Endodermal cell (in vitro differentiated cells): ENCODE results near the gene CDC27. TPM values are rescaled to one million over a fixed set of nuclear protein-coding genes. Genes with fewer than 3 reads are reported as not detected.

Experiments
- DNase-seq: peaks from one replicate; pipeline ENCODE4 v3.0.0-alpha.2; 2017
- H3K27ac ChIP-seq: 2 replicates; pipeline ENCODE4 v1.5.1; 2013; ENCODE audit warnings: mild to moderate bottlenecking, low read depth, low read length, moderate library complexity
- H3K27me3 ChIP-seq: 2 replicates; pipeline ENCODE4 v1.6.1; 2013; ENCODE audit warnings: mild to moderate bottlenecking, low read length, moderate library complexity; ENCODE audit not compliant: insufficient read depth, control insufficient read depth, poor library complexity, severe bottlenecking
- H3K36me3 ChIP-seq: 2 replicates; pipeline ENCODE4 v1.7.0; 2013; ENCODE audit warnings: mild to moderate bottlenecking, low read length, moderate library complexity; ENCODE audit not compliant: control insufficient read depth, insufficient read depth
- H3K4me1 ChIP-seq: one replicate; pipeline ENCODE4 v1.7.0; 2013; ENCODE audit warnings: low read length; ENCODE audit not compliant: control insufficient read depth, insufficient read depth
- H3K4me3 ChIP-seq: 2 replicates; pipeline ENCODE4 v1.5.1; 2013; ENCODE audit warnings: mild to moderate bottlenecking, low read length, moderate library complexity
- H3K9ac ChIP-seq: 2 replicates; pipeline ENCODE4 v1.6.1; 2013; ENCODE audit warnings: mild to moderate bottlenecking, low read length, moderate library complexity; ENCODE audit not compliant: poor library complexity, severe bottlenecking; ENCODE audit errors: extremely low read depth
- H3K9me3 ChIP-seq: 2 replicates; pipeline ENCODE4 v1.6.1; 2013; ENCODE audit warnings: mild to moderate bottlenecking, low read length, moderate library complexity; ENCODE audit not compliant: control insufficient read depth
- H3K27ac Mint-ChIP-seq: 2 replicates; pipeline ENCODE4 v1.8.0; 2020; ENCODE audit warnings: mixed read lengths
- H3K27me3 Mint-ChIP-seq: 2 replicates; pipeline ENCODE4 v1.8.0; 2021; ENCODE audit warnings: mild to moderate bottlenecking, mixed read lengths; ENCODE audit not compliant: insufficient read depth
- H3K36me3 Mint-ChIP-seq: 2 replicates; pipeline ENCODE4 v1.8.0; 2020; ENCODE audit warnings: low read depth, mixed read lengths
- H3K4me1 Mint-ChIP-seq: 2 replicates; pipeline ENCODE4 v1.8.0; 2020; ENCODE audit warnings: mixed read lengths
- H3K4me3 Mint-ChIP-seq: 2 replicates; pipeline ENCODE4 v1.8.0; 2020; ENCODE audit warnings: mild to moderate bottlenecking, moderate library complexity, mixed read lengths
- H3K9me3 Mint-ChIP-seq: 2 replicates; pipeline ENCODE4 v1.8.0; 2020; ENCODE audit warnings: mild to moderate bottlenecking, mixed read lengths
- WGBS, 2 experiments: methylation state at CpG; one replicate each; pipeline versions ENCODE4 v1.1.5 to v1.1.7; 2013; ENCODE audit warnings: missing lambda C conversion rate in 2 of 2, mixed read lengths in 1 of 2; ENCODE audit not compliant: insufficient coverage in 1 of 2, insufficient read length in 1 of 2; 5-methylcytosine and 5-hydroxymethylcytosine counted together
- total RNA-seq, 2 donors: library from RNA; stranded (reverse); fragmentation: NEBNext Ultra II Directional in 1 of 2; extraction: Animal tissue kit (Norgen Biotek cat#: 25700) in 1 of 2; gene quantifications; 2 replicates in 1 of 2; 3 replicates in 1 of 2; pipeline ENCODE4 v1.2.1, GENCODE V29; 2021
- TF ChIP-seq, protein P1 (sequence below): fragments of 200-600 bp; sonication (generic); conservative IDR thresholded peaks from 2 replicates; pipeline ENCODE4 v1.5.0; 2021; ENCODE audit warnings: antibody characterized with exemption, mild to moderate bottlenecking

CDC27 gene
- total RNA-seq, 2 donors from 2014 or later = 72.1 to 108 TPM

- no peak overlapping the region for H3K4me3 Mint-ChIP-seq
Observed at GRCh38 chr17:47193931-47194511, 4.9 kb upstream of the CDC27 start.

GRCh38 chr17:47192554-47192953 lies 3.5 kb upstream of the CDC27 start:
- Histone ChIP-seq H3K4me3 (no peak overlapping the region), H3K4me1 (no peaks in the 10 kb centered on the region), H3K9ac (no peak overlapping the region), H3K36me3 (no peaks in the 10 kb centered on the region), H3K9me3 (no peaks in the 10 kb centered on the region), H3K27ac (no peak overlapping the region), H3K27me3 (no peaks in the 10 kb centered on the region)
- WGBS, 2 experiments = 90 to 98% methylated on average over 4 to 5 of the region's 6 CpGs
- H3K27me3 Mint-ChIP-seq = no peaks in the 10 kb centered on the region
- H3K36me3 Mint-ChIP-seq = no peaks in the 10 kb centered on the region
- H3K27ac Mint-ChIP-seq = no peak overlapping the region
- TF ChIP-seq, protein P1, sequence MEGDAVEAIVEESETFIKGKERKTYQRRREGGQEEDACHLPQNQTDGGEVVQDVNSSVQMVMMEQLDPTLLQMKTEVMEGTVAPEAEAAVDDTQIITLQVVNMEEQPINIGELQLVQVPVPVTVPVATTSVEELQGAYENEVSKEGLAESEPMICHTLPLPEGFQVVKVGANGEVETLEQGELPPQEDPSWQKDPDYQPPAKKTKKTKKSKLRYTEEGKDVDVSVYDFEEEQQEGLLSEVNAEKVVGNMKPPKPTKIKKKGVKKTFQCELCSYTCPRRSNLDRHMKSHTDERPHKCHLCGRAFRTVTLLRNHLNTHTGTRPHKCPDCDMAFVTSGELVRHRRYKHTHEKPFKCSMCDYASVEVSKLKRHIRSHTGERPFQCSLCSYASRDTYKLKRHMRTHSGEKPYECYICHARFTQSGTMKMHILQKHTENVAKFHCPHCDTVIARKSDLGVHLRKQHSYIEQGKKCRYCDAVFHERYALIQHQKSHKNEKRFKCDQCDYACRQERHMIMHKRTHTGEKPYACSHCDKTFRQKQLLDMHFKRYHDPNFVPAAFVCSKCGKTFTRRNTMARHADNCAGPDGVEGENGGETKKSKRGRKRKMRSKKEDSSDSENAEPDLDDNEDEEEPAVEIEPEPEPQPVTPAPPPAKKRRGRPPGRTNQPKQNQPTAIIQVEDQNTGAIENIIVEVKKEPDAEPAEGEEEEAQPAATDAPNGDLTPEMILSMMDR = no peak
- peaks cover 8% of the 10 kb centered on the region for H3K4me1 Mint-ChIP-seq
- no peak overlapping the region for H3K4me3 Mint-ChIP-seq
- DNase-seq = no peak
- H3K9me3 Mint-ChIP-seq = peaks cover 7% of the 10 kb centered on the region

More at GRCh38 chr17:47193931-47194511, 4.9 kb upstream of the CDC27 start:
- Mint-ChIP-seq H3K4me1 (peaks cover 7% of the 10 kb centered on the region), H3K36me3 (no peaks in the 10 kb centered on the region), H3K27me3 (no peaks in the 10 kb centered on the region), H3K27ac (no peak overlapping the region), H3K9me3 (peaks cover 7% of the 10 kb centered on the region)
- WGBS, 2 experiments = 97 to 100% methylated on average over 3 to 4 of the region's 4 CpGs
- DNase-seq = no peak
- Histone ChIP-seq H3K9ac (no peak overlapping the region), H3K27me3 (no peaks in the 10 kb centered on the region), H3K4me1 (no peaks in the 10 kb centered on the region), H3K4me3 (no peak overlapping the region), H3K9me3 (no peaks in the 10 kb centered on the region), H3K36me3 (no peaks in the 10 kb centered on the region), H3K27ac (no peak overlapping the region)
- TF ChIP-seq, protein P1 = no peak

- Histone ChIP-seq H3K4me1 (no peaks in the 10 kb centered on the region), H3K27ac (no peak overlapping the region), H3K27me3 (no peaks in the 10 kb centered on the region), H3K4me3 (no peak overlapping the region), H3K9me3 (no peaks in the 10 kb centered on the region), H3K36me3 (no peaks in the 10 kb centered on the region), H3K9ac (no peak overlapping the region)
- peaks cover 4% of the 10 kb centered on the region for H3K36me3 Mint-ChIP-seq
- H3K9me3 Mint-ChIP-seq = peaks cover 7% of the 10 kb centered on the region
- TF ChIP-seq, protein P1 = no peak
- H3K27ac Mint-ChIP-seq = no peak overlapping the region
- H3K4me3 Mint-ChIP-seq = no peak overlapping the region
- DNase-seq = no peak
- no peaks in the 10 kb centered on the region for H3K27me3 Mint-ChIP-seq
- H3K4me1 Mint-ChIP-seq = peaks cover 15% of the 10 kb centered on the region
- WGBS, 2 experiments = 100% methylated on average over 1 of the region's 1 CpG
Observed at GRCh38 chr17:47190770-47191169, 1.7 kb upstream of the CDC27 start.
